Right cardiac atrium (tissue), 5 donors: ENCODE measurements around the gene SFTA2. TPM values are rescaled to one million over a fixed set of nuclear protein-coding genes. Genes with fewer than 3 reads are reported as not detected.
"Not testable (repeated sequence)": the region's sequence is repeated elsewhere in the genome, so short reads cannot be mapped to it uniquely, and the experiment has no call there.

Experiments used
- ATAC-seq, 2 donors: fragments of 200-7000 bp; cut with Tn5 transposase; one replicate each; pipeline versions ENCODE4 v1.8.0 to v1.9.1; 2020; ENCODE audit warnings: moderate library complexity in 2 of 2, mild to moderate bottlenecking in 1 of 2
- DNase-seq, 3 donors: peaks; one replicate each; pipeline ENCODE4 v3.0.0-alpha.2; 2020
- H3K27ac ChIP-seq: one replicate; pipeline ENCODE4 v1.5.1; 2013; ENCODE audit warnings: mild to moderate bottlenecking, low read length, control low read depth, moderate library complexity
- H3K27me3 ChIP-seq: one replicate; pipeline ENCODE4 v1.6.1; 2013; ENCODE audit not compliant: control insufficient read depth, insufficient read depth
- H3K4me1 ChIP-seq: one replicate; pipeline ENCODE4 v1.6.1; 2013; ENCODE audit warnings: low read length; ENCODE audit not compliant: control insufficient read depth, insufficient read depth
- H3K4me3 ChIP-seq: one replicate; pipeline ENCODE4 v1.5.1; 2013; ENCODE audit warnings: low read length, control low read depth
- H3K9me3 ChIP-seq: one replicate; pipeline ENCODE4 v1.6.1; 2013; ENCODE audit warnings: low read length; ENCODE audit not compliant: control insufficient read depth
- WGBS: extraction: QIAGEN DNeasy Blood & Tissue Kit; methylation state at CpG from one replicate; pipeline ENCODE4 v1.1.7; 2013; 5-methylcytosine and 5-hydroxymethylcytosine counted together
- intact Hi-C, 4 donors: fragments of 100-400 bp; cut with DNase I; formaldehyde crosslinking; loops; one replicate each; pipeline versions ENCODE4 v1.11.0 to v1.14.0; 2022 to 2023
- long read RNA-seq, 4 donors: library from polyadenylated mRNA; unstranded; transcript quantifications; one replicate each; pipeline ENCODE4 v2.0.0, GENCODE V29; 2020 to 2021
- polyA plus RNA-seq: library from polyadenylated mRNA; stranded (reverse); fragments of 200-250 nt; gene quantifications from one replicate; pipeline ENCODE4 v1.2.3, GENCODE V29; 2013
- total RNA-seq, 4 donors: library from RNA; stranded (reverse); fragmentation: NEBNext Ultra II Directional; extraction: Animal tissue kit (Norgen Biotek cat#: 25700); gene quantifications; one replicate each; pipeline ENCODE4 v1.2.1, GENCODE V29; 2021
- donor health status: healthy with polysubstance abuse.
- donor health status: DM: no; HTN: yes; CAD: no.
- donor health status: DM: no; HTN: no; CAD: no.
- donor health status: DM: no; HTN: yes; CAD: no; lungs with severe emphysema.
- donor health status: DM: yes; HTN: yes; CAD: no.

SFTA2 gene
- total RNA-seq (under 1 TPM in 1 of 4 donors, not detected in 3; 0.45 TPM), polyA plus RNA-seq (not detected)
- long read RNA-seq, donor 1, partial matches to known transcripts, result 0 of 1 reads
- long read RNA-seq, donor 1, other reads (novel, unspliced or antisense), result 1 of 1 reads
- long read RNA-seq, donor 2, result 0 reads
- long read RNA-seq, donor 3, result 0 reads
- long read RNA-seq, donor 4, partial matches to known transcripts, result 0 of 1 reads
- long read RNA-seq, donor 4, other reads (novel, unspliced or antisense), result 1 of 1 reads

GRCh38 chr6:30931969-30932645 is at the start of gene SFTA2:
TSS of gene SFTA2 (minus strand) at chr6:30932170. CDS start at chr6:30932096, 74 bp downstream.
- Histone ChIP-seq H3K4me1 (no peaks in the 10 kb centered on the region), H3K27me3 (no peaks in the 10 kb centered on the region), H3K9me3 (no peaks in the 10 kb centered on the region), H3K27ac (no peak within 1 kb of the TSS), H3K4me3 (no peak within 1 kb of the TSS)
- ATAC-seq (no peak), DNase-seq (no peak)
- WGBS, result 92% methylated on average over 7 of the region's 7 CpGs
- intact Hi-C loops, result no loop called here

GRCh38 chr6:30979690-30980089 is 47.7 kb upstream of the SFTA2 start:
- DNase-seq (no peak), ATAC-seq (no peak)
- 70% methylated on average over 4 of the region's 4 CpGs for WGBS
- intact Hi-C loops, result no loop called here
- Histone ChIP-seq H3K27me3 (no peaks in the 10 kb centered on the region), H3K9me3 (no peaks in the 10 kb centered on the region), H3K4me1 (no peaks in the 10 kb centered on the region), H3K27ac (no peak overlapping the region), H3K4me3 (no peak overlapping the region)

- Histone ChIP-seq H3K9me3 (no peaks in the 10 kb centered on the region), H3K4me3 (no peak overlapping the region), H3K27ac (no peak overlapping the region), H3K4me1 (no peaks in the 10 kb centered on the region), H3K27me3 (no peaks in the 10 kb centered on the region)
- DNase-seq, result no peak
- 44% methylated on average over 1 of the region's 1 CpG for WGBS
- no peak for ATAC-seq
- intact Hi-C loops, result no loop called here
Observed at GRCh38 chr6:30979141-30979540, 47.2 kb upstream of the SFTA2 start.

GRCh38 chr6:30974490-30975252 is 42.7 kb upstream of the SFTA2 start:
- H3K4me3 ChIP-seq, result no peak overlapping the region
- DNase-seq, result no peak
- no peak for ATAC-seq
- H3K27me3 ChIP-seq, result no peaks in the 10 kb centered on the region
- no peaks in the 10 kb centered on the region for H3K9me3 ChIP-seq
- 77% methylated on average over 4 of the region's 4 CpGs for WGBS
- intact Hi-C loops, result no loop called here
- H3K27ac ChIP-seq, result no peak overlapping the region
- no peaks in the 10 kb centered on the region for H3K4me1 ChIP-seq

GRCh38 chr6:30972816-30973215 is 40.8 kb upstream of the SFTA2 start:
- Histone ChIP-seq H3K4me3 (no peak overlapping the region), H3K27me3 (no peaks in the 10 kb centered on the region), H3K4me1 (no peaks in the 10 kb centered on the region), H3K9me3 (no peaks in the 10 kb centered on the region), H3K27ac (no peak overlapping the region)
- WGBS, result 91% methylated on average over 4 of the region's 4 CpGs
- ATAC-seq (no peak), DNase-seq (no peak)
- intact Hi-C loops, result no loop called here

GRCh38 chr6:30970946-30971345 is 39.0 kb upstream of the SFTA2 start:
- DNase-seq, result no peak
- 90% methylated on average over 5 of the region's 5 CpGs for WGBS
- no peak for ATAC-seq
- H3K27ac ChIP-seq, result no peak overlapping the region
- intact Hi-C loops, result no loop called here
- no peak overlapping the region for H3K4me3 ChIP-seq
- no peaks in the 10 kb centered on the region for H3K27me3 ChIP-seq
- H3K4me1 ChIP-seq, result no peaks in the 10 kb centered on the region
- H3K9me3 ChIP-seq, result no peaks in the 10 kb centered on the region

GRCh38 chr6:30969171-30969570 is 37.2 kb upstream of the SFTA2 start:
- peak overlapping the region; percentile 59 for H3K27ac ChIP-seq
- H3K4me3 ChIP-seq, DNase-seq, ATAC-seq, H3K27me3 ChIP-seq, intact Hi-C loops, H3K4me1 ChIP-seq, H3K9me3 ChIP-seq: not testable (repeated sequence)
- 93% methylated on average over 6 of the region's 6 CpGs for WGBS

- Histone ChIP-seq H3K27ac (no peak overlapping the region), H3K27me3 (no peaks in the 10 kb centered on the region), H3K4me1 (no peaks in the 10 kb centered on the region), H3K9me3 (no peaks in the 10 kb centered on the region), H3K4me3 (no peak overlapping the region)
- intact Hi-C loops, result no loop called here
- no peak for ATAC-seq
- DNase-seq, result no peak
- 72% methylated on average over 3 of the region's 3 CpGs for WGBS
Observed at GRCh38 chr6:30966154-30966553, 34.2 kb upstream of the SFTA2 start.

- WGBS, result 86% methylated on average over 5 of the region's 5 CpGs
- intact Hi-C loops, result no loop called here
- no peak for DNase-seq
- Histone ChIP-seq H3K4me3 (no peak overlapping the region), H3K4me1 (no peaks in the 10 kb centered on the region), H3K27me3 (no peaks in the 10 kb centered on the region), H3K9me3 (no peaks in the 10 kb centered on the region), H3K27ac (no peak overlapping the region)
- no peak for ATAC-seq
Observed at GRCh38 chr6:30965140-30965601, 33.2 kb upstream of the SFTA2 start.

GRCh38 chr6:30964075-30964474 is 32.1 kb upstream of the SFTA2 start:
- no peaks in the 10 kb centered on the region for H3K27me3 ChIP-seq
- intact Hi-C loops, result no loop called here

GRCh38 chr6:30963641-30964040 is 31.7 kb upstream of the SFTA2 start:
- H3K4me1 ChIP-seq, result no peaks in the 10 kb centered on the region
- ATAC-seq (no peak), DNase-seq (no peak)
- intact Hi-C loops, result no loop called here
- WGBS, result 82% methylated on average over 6 of the region's 6 CpGs
- no peaks in the 10 kb centered on the region for H3K9me3 ChIP-seq
- H3K27ac ChIP-seq, result no peak overlapping the region
- no peak overlapping the region for H3K4me3 ChIP-seq
- H3K27me3 ChIP-seq, result no peaks in the 10 kb centered on the region

More at GRCh38 chr6:30964075-30964474, 32.1 kb upstream of the SFTA2 start:
- H3K4me3 ChIP-seq, result no peak overlapping the region
- H3K4me1 ChIP-seq, result no peaks in the 10 kb centered on the region
- DNase-seq, result no peak
- no peak overlapping the region for H3K27ac ChIP-seq
- 90% methylated on average over 4 of the region's 4 CpGs for WGBS
- no peaks in the 10 kb centered on the region for H3K9me3 ChIP-seq
- no peak for ATAC-seq
